Stomach (tissue), 4 donors: ENCODE measurements around the gene ZFPL1.

Experiments used
- EP300 ChIP-seq: sonication (generic); formaldehyde crosslinking; IDR thresholded peaks from one replicate; pipeline ENCODE4 v1.6.1; 2017; ENCODE audit warnings: antibody characterized with exemption
- POLR2A ChIP-seq, 4 donors: fragments of 450-650 bp; IDR thresholded peaks; one replicate each; pipeline ENCODE4 v1.6.1; 2016; ENCODE audit warnings: antibody characterized with exemption in 4 of 4, control low read depth in 2 of 4, mild to moderate bottlenecking in 1 of 4, moderate library complexity in 1 of 4
- POLR2AphosphoS5 ChIP-seq, 3 donors: sonication (generic); formaldehyde crosslinking; IDR thresholded peaks; one replicate each; pipeline ENCODE4 v1.6.1; 2016; ENCODE audit warnings: antibody characterized with exemption in 3 of 3
- TF ChIP-seq, protein P1 (sequence below), 7 experiments: fragments of 450-650 bp in 4 of 7; fragments of 200-600 bp in 3 of 7; sonication (generic) in 3 of 7; IDR thresholded peaks; one replicate each; pipeline ENCODE4 v1.5.1; 2016 to 2019; ENCODE audit warnings: antibody characterized with exemption in 7 of 7, control low read depth in 2 of 7, mild to moderate bottlenecking in 1 of 7

GRCh38 chr11:65058012-65058411 is 26.0 kb upstream of the ZFPL1 start:
- TF ChIP-seq, protein P1, sequence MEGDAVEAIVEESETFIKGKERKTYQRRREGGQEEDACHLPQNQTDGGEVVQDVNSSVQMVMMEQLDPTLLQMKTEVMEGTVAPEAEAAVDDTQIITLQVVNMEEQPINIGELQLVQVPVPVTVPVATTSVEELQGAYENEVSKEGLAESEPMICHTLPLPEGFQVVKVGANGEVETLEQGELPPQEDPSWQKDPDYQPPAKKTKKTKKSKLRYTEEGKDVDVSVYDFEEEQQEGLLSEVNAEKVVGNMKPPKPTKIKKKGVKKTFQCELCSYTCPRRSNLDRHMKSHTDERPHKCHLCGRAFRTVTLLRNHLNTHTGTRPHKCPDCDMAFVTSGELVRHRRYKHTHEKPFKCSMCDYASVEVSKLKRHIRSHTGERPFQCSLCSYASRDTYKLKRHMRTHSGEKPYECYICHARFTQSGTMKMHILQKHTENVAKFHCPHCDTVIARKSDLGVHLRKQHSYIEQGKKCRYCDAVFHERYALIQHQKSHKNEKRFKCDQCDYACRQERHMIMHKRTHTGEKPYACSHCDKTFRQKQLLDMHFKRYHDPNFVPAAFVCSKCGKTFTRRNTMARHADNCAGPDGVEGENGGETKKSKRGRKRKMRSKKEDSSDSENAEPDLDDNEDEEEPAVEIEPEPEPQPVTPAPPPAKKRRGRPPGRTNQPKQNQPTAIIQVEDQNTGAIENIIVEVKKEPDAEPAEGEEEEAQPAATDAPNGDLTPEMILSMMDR (IDR thresholded peaks at IDR 0.05), result no peak
- no peak for TF ChIP-seq POLR2AphosphoS5 (IDR thresholded peaks at IDR 0.05)
- TF ChIP-seq POLR2A (IDR thresholded peaks at IDR 0.05), result no peak
- TF ChIP-seq EP300, result no peak
